Fibroblast of skin of back (primary cell): ENCODE results near the gene MEIS2.

ENCODE experiments used
- DNase-seq: peaks from one replicate; pipeline ENCODE4 v3.0.0-alpha.2; 2013

MEIS2 gene

GRCh38 chr15:36959746-36960145 lies 140.6 kb downstream of the MEIS2 start:
- no peak for DNase-seq

GRCh38 chr15:36958606-36959005 lies 141.7 kb downstream of the MEIS2 start:
- DNase-seq = no peak

- no peak for DNase-seq
Measured at GRCh38 chr15:36954486-36954885, 145.9 kb downstream of the MEIS2 start.

GRCh38 chr15:36953346-36953745 lies 147.0 kb downstream of the MEIS2 start:
- no peak for DNase-seq

- peak; percentile 24 for DNase-seq
Measured at GRCh38 chr15:36951731-36952247, 148.6 kb downstream of the MEIS2 start.

- DNase-seq = no peak
Measured at GRCh38 chr15:36950371-36950770, 150.0 kb downstream of the MEIS2 start.

- DNase-seq = no peak
Measured at GRCh38 chr15:36948982-36949381, 151.4 kb downstream of the MEIS2 start.

GRCh38 chr15:36947035-36947719 lies 153.2 kb downstream of the MEIS2 start:
- DNase-seq = no peak

GRCh38 chr15:36944442-36944841 lies 155.9 kb downstream of the MEIS2 start:
- no peak for DNase-seq

GRCh38 chr15:36943508-36944361 lies 156.6 kb downstream of the MEIS2 start:
- DNase-seq = no peak

- DNase-seq = no peak
Measured at GRCh38 chr15:36942248-36942827, 158.0 kb downstream of the MEIS2 start.

- DNase-seq = no peak
Measured at GRCh38 chr15:36941798-36942197, 158.6 kb downstream of the MEIS2 start.

- DNase-seq = no peak
Measured at GRCh38 chr15:36940636-36941260, 159.6 kb downstream of the MEIS2 start.

GRCh38 chr15:36940219-36940618 lies 160.1 kb downstream of the MEIS2 start:
- no peak for DNase-seq

GRCh38 chr15:36938764-36939163 lies 161.6 kb downstream of the MEIS2 start:
- DNase-seq = no peak

- DNase-seq = no peak
Measured at GRCh38 chr15:36938131-36938530, 162.2 kb downstream of the MEIS2 start.

GRCh38 chr15:36936613-36937012 lies 163.7 kb downstream of the MEIS2 start:
- peak; percentile 60 for DNase-seq

GRCh38 chr15:36933255-36933990 lies 166.9 kb downstream of the MEIS2 start:
- DNase-seq = no peak

- no peak for DNase-seq
Measured at GRCh38 chr15:36932070-36932469, 168.3 kb downstream of the MEIS2 start.

- DNase-seq = no peak
Measured at GRCh38 chr15:36931434-36931833, 168.9 kb downstream of the MEIS2 start.

GRCh38 chr15:36926427-36926825 lies 173.9 kb downstream of the MEIS2 start:
- DNase-seq = no peak
